VCaP (cell line): ENCODE results near the gene GDPD3.

Source experiments
- H3K27ac ChIP-seq: fragments of 450-650 bp; 2 replicates; pipeline ENCODE4 v1.5.1; 2017
- CTCF ChIP-seq: fragments of 450-650 bp; conservative IDR thresholded peaks from 2 replicates; pipeline ENCODE4 v1.5.1; 2017; ENCODE audit warnings: mild to moderate bottlenecking, moderate library complexity

The GDPD3 gene

DNA sequence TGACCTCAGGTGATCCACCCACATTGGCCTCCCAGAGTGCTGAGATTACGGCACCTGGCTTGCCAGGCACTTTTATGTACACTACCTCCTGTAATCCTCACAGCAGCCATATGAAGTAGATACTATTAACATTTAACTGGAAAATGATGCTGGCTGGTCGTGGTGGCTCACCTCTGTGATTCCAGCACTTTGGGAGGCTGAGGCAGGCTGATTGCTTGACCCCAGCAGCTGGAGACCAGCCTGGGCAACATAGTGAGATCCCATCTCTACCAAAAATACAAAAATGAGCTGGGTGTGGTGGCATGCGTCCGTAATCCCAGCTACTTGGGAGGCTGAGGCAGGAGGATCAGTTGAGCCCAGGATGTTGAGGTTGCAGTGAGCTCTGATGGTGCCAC lies 11.6 kb upstream of the GDPD3 start:
- no peak for TF ChIP-seq CTCF

DNA sequence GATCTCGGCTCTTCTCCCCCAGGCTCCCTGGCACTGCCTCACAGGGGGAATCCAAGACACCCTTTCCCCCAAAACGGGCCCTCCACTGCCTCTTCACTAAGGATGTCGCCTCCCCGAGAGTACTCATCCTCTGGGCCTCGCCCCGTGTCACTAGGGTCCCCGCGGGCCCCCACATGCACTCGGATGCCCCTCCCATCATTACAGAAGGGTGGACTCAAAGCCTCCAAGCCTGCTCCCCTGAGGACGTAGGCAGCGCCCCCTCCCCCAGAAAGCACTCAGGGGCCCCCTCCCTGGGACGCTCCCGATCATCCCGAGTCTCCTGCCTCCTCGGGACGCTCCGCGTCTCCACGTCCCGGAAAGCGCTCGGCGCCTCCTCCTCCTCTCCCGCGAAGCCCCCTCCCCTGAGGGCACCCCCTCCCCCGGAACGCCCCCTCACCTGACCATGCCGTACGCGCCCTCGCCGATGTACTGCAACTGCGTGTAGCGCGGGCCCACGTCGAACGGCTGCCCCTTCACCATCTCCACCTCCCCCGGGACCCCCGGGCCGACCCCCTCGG lies 9.3 kb upstream of the GDPD3 start:
- TF ChIP-seq CTCF, result no peak
- H3K27ac ChIP-seq, result peak overlapping the region; percentile 74; the same call in 1 of the 2 replicates

More for the DNA sequence above, 11.6 kb upstream of the GDPD3 start:
- H3K27ac ChIP-seq, result no peak overlapping the region

GRCh38 chr16:30121741-30122571 lies 8.6 kb upstream of the GDPD3 start:
- H3K27ac ChIP-seq, result peak overlapping the region; percentile 74; the same call in 1 of the 2 replicates

DNA sequence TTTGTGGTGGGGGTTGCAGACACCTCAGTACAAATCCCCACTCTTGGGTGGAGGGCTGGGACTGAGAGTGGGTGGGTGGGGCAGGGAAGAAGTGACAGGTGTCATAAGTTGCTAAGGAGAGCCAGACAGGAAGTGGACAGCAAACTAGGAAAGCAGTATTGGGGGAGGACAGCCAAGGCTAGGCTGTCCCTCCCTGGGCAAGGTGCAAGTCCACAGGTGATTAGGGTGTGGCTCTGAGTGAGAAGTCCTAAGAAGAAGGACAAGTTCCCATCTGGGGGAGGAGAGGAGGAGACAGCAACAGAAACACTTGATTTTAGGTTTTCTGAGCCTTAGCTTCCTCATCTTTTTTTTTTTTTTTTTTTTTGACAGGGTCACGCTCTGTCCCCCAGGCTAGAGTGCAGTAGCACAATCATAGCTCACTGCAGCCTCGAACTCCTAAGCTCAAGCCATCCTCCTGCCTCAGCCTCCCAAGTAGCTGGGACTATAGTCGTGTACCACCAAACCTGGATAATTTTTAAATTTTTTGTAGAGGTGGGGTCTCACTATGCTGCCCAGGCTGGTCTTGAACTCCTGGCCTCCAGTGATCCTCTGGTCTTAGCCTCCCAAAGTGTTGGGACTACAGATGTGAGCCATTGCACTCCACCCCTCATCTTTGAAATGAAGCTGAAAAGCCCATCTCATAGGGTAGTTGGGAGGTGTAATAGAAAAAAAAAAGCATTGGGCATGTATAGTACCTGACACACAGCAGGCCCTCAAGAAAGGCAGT lies 7.2 kb upstream of the GDPD3 start:
- H3K27ac ChIP-seq, result no peak overlapping the region
- no peak for TF ChIP-seq CTCF

More at GRCh38 chr16:30121741-30122571, 8.6 kb upstream of the GDPD3 start:
- no peak for TF ChIP-seq CTCF

GRCh38 chr16:30119428-30119827 lies 6.1 kb upstream of the GDPD3 start:
- no peak for TF ChIP-seq CTCF

GRCh38 chr16:30117768-30118167 lies 4.4 kb upstream of the GDPD3 start:
- no peak for TF ChIP-seq CTCF
- no peak overlapping the region for H3K27ac ChIP-seq

More at GRCh38 chr16:30119428-30119827, 6.1 kb upstream of the GDPD3 start:
- H3K27ac ChIP-seq, result no peak overlapping the region
